Nephron progenitor cell (in vitro differentiated cells): ENCODE results near the gene STK33.

Experiments used
- DNase-seq: peaks from one replicate; pipeline ENCODE4 v3.0.0; 2021
- H3K27ac Mint-ChIP-seq: 2 replicates; pipeline ENCODE4 v1.8.0; 2021; ENCODE audit warnings: mild to moderate bottlenecking, moderate library complexity, mixed read lengths
- H3K27me3 Mint-ChIP-seq: 2 replicates; pipeline ENCODE4 v1.8.0; 2021; ENCODE audit warnings: mild to moderate bottlenecking, low read depth, mixed read lengths; ENCODE audit not compliant: poor library complexity
- H3K36me3 Mint-ChIP-seq: 2 replicates; pipeline ENCODE4 v1.8.0; 2021; ENCODE audit warnings: low read depth, mixed read lengths
- H3K4me1 Mint-ChIP-seq: 2 replicates; pipeline ENCODE4 v1.8.0; 2021; ENCODE audit warnings: mixed read lengths
- H3K4me3 Mint-ChIP-seq: 2 replicates; pipeline ENCODE4 v1.8.0; 2021; ENCODE audit warnings: mild to moderate bottlenecking, moderate library complexity, mixed read lengths
- H3K9me3 Mint-ChIP-seq: 2 replicates; pipeline ENCODE4 v1.8.0; 2021; ENCODE audit warnings: mild to moderate bottlenecking, moderate library complexity, mixed read lengths
- TF ChIP-seq, protein P1 (sequence below): fragments of 200-600 bp; sonication (generic); IDR thresholded peaks from 2 replicates; pipeline ENCODE4 v1.5.0; 2021; ENCODE audit warnings: antibody characterized with exemption

STK33 gene

GRCh38 chr11:8362491-8362890, 231.5 kb downstream of the STK33 start:
- Mint-ChIP-seq H3K4me1 (peaks cover 7% of the 10 kb centered on the region), H3K36me3 (no peaks in the 10 kb centered on the region), H3K27ac (no peak overlapping the region), H3K4me3 (no peak overlapping the region), H3K9me3 (no peaks in the 10 kb centered on the region), H3K27me3 (peaks cover 8% of the 10 kb centered on the region)
- no peak for DNase-seq
- TF ChIP-seq, protein P1, sequence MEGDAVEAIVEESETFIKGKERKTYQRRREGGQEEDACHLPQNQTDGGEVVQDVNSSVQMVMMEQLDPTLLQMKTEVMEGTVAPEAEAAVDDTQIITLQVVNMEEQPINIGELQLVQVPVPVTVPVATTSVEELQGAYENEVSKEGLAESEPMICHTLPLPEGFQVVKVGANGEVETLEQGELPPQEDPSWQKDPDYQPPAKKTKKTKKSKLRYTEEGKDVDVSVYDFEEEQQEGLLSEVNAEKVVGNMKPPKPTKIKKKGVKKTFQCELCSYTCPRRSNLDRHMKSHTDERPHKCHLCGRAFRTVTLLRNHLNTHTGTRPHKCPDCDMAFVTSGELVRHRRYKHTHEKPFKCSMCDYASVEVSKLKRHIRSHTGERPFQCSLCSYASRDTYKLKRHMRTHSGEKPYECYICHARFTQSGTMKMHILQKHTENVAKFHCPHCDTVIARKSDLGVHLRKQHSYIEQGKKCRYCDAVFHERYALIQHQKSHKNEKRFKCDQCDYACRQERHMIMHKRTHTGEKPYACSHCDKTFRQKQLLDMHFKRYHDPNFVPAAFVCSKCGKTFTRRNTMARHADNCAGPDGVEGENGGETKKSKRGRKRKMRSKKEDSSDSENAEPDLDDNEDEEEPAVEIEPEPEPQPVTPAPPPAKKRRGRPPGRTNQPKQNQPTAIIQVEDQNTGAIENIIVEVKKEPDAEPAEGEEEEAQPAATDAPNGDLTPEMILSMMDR = no peak

- DNase-seq = no peak
- Mint-ChIP-seq H3K9me3 (no peaks in the 10 kb centered on the region), H3K27ac (no peak overlapping the region), H3K27me3 (peaks cover 8% of the 10 kb centered on the region), H3K36me3 (no peaks in the 10 kb centered on the region), H3K4me1 (peaks cover 14% of the 10 kb centered on the region), H3K4me3 (no peak overlapping the region)
- TF ChIP-seq, protein P1 = no peak
These were observed 232.3 kb downstream of the STK33 start for GRCh38 chr11:8361664-8362210.

- no peaks in the 10 kb centered on the region for H3K36me3 Mint-ChIP-seq
- TF ChIP-seq, protein P1 = no peak
- H3K4me3 Mint-ChIP-seq = no peak overlapping the region
- DNase-seq = no peak
- H3K27ac Mint-ChIP-seq = no peak overlapping the region
- no peaks in the 10 kb centered on the region for H3K9me3 Mint-ChIP-seq
- H3K4me1 Mint-ChIP-seq = peaks cover 20% of the 10 kb centered on the region
- peaks cover 8% of the 10 kb centered on the region for H3K27me3 Mint-ChIP-seq
These were observed 232.8 kb downstream of the STK33 start for GRCh38 chr11:8361206-8361605.

- H3K36me3 Mint-ChIP-seq = no peaks in the 10 kb centered on the region
- H3K4me1 Mint-ChIP-seq = peaks cover 29% of the 10 kb centered on the region
- peaks cover 8% of the 10 kb centered on the region for H3K27me3 Mint-ChIP-seq
- no peak overlapping the region for H3K27ac Mint-ChIP-seq
- no peaks in the 10 kb centered on the region for H3K9me3 Mint-ChIP-seq
- DNase-seq = no peak
- TF ChIP-seq, protein P1 = no peak
- H3K4me3 Mint-ChIP-seq = no peak overlapping the region
These were observed 233.8 kb downstream of the STK33 start for GRCh38 chr11:8360086-8360828.

GRCh38 chr11:8359521-8359920, 234.5 kb downstream of the STK33 start:
- Mint-ChIP-seq H3K9me3 (no peaks in the 10 kb centered on the region), H3K4me1 (peaks cover 37% of the 10 kb centered on the region), H3K36me3 (no peaks in the 10 kb centered on the region), H3K27me3 (peaks cover 8% of the 10 kb centered on the region), H3K4me3 (no peak overlapping the region), H3K27ac (no peak overlapping the region)
- TF ChIP-seq, protein P1 = no peak
- DNase-seq = no peak
